Stimulated activated CD8-positive, alpha-beta memory T cell treated with anti-CD3 and anti-CD28 coated beads, Interleukin-2, amount 100 ng/mL, for 48 hours (primary cell): ENCODE data around the gene TCP1.
"Not testable (repeated sequence)": the region's sequence is repeated elsewhere in the genome, so short reads cannot be mapped to it uniquely, and the experiment has no call there.

ENCODE experiments used
- DNase-seq, 2 donors: peaks; one replicate each; pipeline ENCODE4 v3.0.0-alpha.2; 2020; ENCODE audit warnings: low read depth in 2 of 2

The TCP1 gene

GRCh38 chr6:159777240-159777904 is 12.0 kb downstream of the TCP1 start:
- DNase-seq = no peak

- DNase-seq = no peak
Observed at GRCh38 chr6:159772196-159772595, 17.2 kb downstream of the TCP1 start.

GRCh38 chr6:159769470-159769869 is 19.9 kb downstream of the TCP1 start:
- no peak for DNase-seq

- DNase-seq = no peak
Observed at GRCh38 chr6:159766906-159767305, 22.5 kb downstream of the TCP1 start.

GRCh38 chr6:159762681-159763293 is 26.6 kb downstream of the TCP1 start:
- no peak for DNase-seq

GRCh38 chr6:159761873-159762680 is 27.3 kb downstream of the TCP1 start, which contains the start of gene ACAT2:
ACAT2 (plus strand) TSS chr6:159762045; CDS start chr6:159762088, 43 bp downstream.
- DNase-seq = peak; percentile 85 to 87

- DNase-seq = no peak
Observed at GRCh38 chr6:159761129-159761872, 28.1 kb downstream of the TCP1 start.

GRCh38 chr6:159760602-159761057 is 28.8 kb downstream of the TCP1 start:
- no peak for DNase-seq

GRCh38 chr6:159759645-159760044 is 29.8 kb downstream of the TCP1 start:
- no peak for DNase-seq

- no peak for DNase-seq
Observed at GRCh38 chr6:159758031-159759001, 31.1 kb downstream of the TCP1 start.

GRCh38 chr6:159756508-159756907 is 32.9 kb downstream of the TCP1 start:
- DNase-seq = no peak

GRCh38 chr6:159754959-159755914 is 34.2 kb downstream of the TCP1 start:
- DNase-seq = no peak

- no peak for DNase-seq
Observed at GRCh38 chr6:159754401-159754800, 35.0 kb downstream of the TCP1 start.

- no peak for DNase-seq
Observed at GRCh38 chr6:159753081-159753872, 36.1 kb downstream of the TCP1 start.

- DNase-seq = no peak
Observed at GRCh38 chr6:159751448-159751847, 38.0 kb downstream of the TCP1 start.

GRCh38 chr6:159748127-159748526 is 41.3 kb downstream of the TCP1 start:
- not testable (repeated sequence) for DNase-seq

- no peak for DNase-seq
Observed at GRCh38 chr6:159746759-159747158, 42.6 kb downstream of the TCP1 start.

GRCh38 chr6:159745081-159745480 is 44.3 kb downstream of the TCP1 start:
- DNase-seq = no peak

GRCh38 chr6:159742165-159742564 is 47.2 kb downstream of the TCP1 start:
- no peak for DNase-seq
